Activated CD4-positive, alpha-beta T cell treated with anti-CD3 and anti-CD28 coated beads, Interleukin-2, Interleukin-6, amounts not matched to agents 100 ng/mL and 50 ng/mL, durations not matched to agents 16 hours and 8 hours (primary cell): ENCODE results near the gene ZCWPW1.
"Not testable (repeated sequence)": the region's sequence is repeated elsewhere in the genome, so short reads cannot be mapped to it uniquely, and the experiment has no call there.

ENCODE experiments used
- DNase-seq: peaks from one replicate; pipeline ENCODE4 v3.0.0-alpha.2; 2020

ZCWPW1 gene

DNA sequence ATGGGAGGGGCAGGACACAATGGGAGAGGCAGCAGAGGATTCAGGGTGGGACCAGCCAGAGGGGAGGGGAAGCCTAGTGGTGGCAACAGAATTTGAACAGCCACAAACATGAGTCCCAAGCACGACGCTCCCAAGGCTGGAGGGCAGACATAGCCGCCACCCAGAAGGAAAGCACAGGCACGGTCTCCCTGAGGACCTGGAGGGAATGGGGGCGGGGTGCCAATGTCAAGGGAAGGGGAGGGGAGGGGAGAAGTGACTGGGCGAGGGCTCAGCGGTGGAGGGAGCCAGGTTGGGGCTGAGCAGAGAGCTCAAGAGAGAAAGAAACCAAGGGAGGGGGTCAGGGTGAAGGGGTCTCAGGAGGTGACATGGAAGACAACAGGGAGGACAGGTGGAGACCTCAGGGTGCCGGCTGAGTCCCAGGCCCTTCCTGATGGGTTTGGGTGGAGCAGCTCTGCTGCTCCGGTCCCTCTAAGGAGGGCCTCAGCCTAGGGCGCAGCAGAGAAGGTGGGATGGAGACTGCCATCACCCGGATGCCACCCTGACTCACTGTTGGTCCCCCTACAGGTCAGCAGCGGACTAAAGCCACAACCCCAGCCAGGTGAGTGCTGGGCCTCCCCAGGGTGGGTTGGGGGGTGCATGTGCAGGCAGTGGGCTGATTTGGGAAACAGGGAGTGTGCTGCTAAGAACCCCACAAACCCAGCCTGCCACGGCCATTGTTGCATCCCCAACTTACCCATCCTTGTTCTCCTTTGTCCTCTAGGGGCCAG, 31.0 kb downstream of the ZCWPW1 start:
- no peak for DNase-seq

DNA sequence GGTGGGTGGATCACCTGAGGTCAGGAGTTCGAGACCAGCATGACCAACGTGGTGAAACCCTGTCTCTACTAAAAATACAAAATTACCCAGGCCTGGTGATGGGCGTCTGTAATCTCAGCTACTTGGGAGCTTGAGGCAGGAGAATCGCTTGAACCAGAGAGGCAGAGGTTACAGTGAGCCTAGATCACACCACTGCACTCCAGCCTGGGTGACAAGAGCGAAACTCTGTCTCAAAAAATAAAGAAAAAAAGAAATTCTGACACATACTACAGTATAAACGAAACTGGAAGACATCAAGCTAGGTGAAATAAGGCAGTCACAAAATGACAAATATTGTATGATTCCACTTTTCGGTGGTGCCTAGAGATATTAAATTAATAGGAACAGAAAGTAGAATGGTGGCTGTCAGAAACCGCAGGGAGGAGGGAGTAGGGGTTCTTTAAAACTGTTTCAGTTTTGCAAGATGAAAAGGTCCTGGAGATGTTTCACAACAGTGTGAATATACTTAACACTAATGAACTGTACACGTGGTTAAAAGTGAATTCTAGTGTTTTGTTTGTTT, 32.0 kb downstream of the ZCWPW1 start:
- DNase-seq: peak; percentile 89

GRCh38 chr7:100394077-100394476, 34.4 kb downstream of the ZCWPW1 start:
- DNase-seq: no peak

- no peak for DNase-seq
Measured at GRCh38 chr7:100393233-100393905, 35.1 kb downstream of the ZCWPW1 start.

GRCh38 chr7:100390286-100391009, 38.1 kb downstream of the ZCWPW1 start:
- no peak for DNase-seq

DNA sequence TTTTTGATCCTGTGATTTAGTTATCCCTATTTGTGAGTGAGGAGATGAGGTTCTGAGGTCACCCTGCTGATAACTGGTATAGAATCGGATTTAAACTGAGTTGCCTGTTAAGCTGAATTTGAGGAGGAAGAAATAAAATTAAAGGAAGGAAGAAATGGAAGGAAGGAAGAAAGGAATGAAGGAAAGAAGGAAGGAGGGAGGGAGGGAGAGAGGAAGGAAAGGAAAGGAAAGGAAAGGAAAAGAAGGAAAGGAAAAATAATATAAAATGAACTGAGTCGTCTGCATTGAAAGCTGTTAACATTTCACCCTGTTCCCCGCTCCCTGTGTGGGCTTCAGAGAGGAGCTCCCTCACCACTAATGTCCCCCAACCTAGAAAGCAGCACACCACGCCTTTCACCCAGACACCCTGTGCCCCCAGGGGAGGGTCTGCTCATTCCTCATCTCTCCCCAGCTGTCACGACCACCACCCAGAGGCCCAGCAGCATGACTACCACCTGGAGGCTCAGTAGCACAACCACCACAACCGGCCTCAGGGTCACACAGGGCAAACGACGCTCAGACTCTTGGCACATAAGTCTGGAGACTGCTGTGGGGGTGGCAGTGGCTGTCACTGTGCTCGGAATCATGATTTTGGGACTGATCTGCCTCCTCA, 38.9 kb downstream of the ZCWPW1 start:
- no peak for DNase-seq

DNA sequence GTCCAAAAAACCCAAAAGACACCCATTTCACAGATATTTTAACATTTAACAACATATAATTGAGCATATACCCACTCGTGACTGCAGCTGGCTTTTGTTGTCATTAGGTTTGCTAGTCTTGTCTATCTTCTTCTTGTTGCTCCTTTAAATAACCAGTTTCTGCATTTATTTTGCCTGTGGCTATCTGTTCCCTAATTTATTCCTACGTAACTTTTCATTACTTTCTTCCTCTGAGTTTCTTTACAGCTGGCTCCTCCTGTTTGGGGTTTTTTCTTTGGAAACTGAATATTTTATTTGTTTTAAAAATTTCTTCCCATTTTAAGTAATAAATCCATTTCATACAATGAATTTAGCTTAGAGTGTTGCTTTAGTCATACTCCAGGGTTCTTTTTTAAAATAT, 40.8 kb downstream of the ZCWPW1 start:
- DNase-seq: no peak

- no peak for DNase-seq
Measured at GRCh38 chr7:100386940-100387339, 41.6 kb downstream of the ZCWPW1 start.

DNA sequence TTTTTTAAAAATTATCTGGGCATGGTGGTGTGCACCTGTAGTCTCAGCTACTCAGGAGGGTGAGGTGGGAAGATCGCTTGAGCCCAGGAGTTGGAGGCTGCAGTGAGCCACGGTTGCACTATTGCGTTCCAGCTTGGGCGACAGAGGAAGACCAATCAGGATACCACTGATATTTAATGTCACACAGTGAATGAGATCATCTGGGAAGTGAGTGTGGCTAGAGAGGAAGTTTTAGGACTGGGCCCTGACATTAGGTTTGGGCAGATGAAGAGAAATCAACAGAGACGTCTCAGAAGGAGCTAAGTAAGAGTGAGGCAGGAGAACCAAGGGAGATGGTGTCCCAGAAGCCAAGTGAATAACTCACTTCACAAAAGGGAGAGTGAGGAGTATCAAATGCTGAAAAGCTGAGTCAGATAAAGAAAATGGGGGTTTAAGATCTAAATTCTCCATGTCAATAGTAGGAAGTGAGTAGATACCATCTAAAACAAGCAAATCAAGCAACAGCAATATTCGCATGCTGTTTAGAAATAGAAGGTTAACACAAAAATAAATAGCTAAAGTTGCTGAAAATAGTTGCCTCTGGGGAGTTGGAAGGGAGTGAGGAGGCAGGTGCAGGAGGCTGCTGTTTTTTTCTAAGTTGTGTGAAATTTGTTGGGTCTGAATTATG, 43.7 kb downstream of the ZCWPW1 start:
- no peak for DNase-seq

- DNase-seq: not testable (repeated sequence)
Measured at GRCh38 chr7:100382234-100382853, 46.2 kb downstream of the ZCWPW1 start.

GRCh38 chr7:100381531-100382233, 46.8 kb downstream of the ZCWPW1 start:
- DNase-seq: not testable (repeated sequence)

DNA sequence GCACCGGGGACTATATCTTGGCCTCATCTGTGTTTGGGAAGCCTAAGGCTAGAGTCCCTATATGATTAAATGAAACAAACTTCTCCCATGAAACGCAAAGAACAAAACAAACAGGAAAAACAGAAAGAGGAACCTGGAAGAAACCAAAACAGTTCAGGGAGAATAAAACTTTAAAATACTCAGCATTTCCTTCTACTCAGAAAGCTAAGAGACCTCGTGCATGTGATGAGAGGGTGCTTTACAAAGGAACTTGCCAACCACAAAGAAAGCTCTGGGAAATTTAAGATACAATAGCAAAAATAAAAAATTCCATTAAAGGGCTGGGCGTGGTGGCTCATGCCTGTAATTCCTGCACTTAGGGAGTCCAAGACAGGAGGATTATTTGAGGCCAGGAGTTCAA, 48.3 kb downstream of the ZCWPW1 start:
- DNase-seq: no peak

DNA sequence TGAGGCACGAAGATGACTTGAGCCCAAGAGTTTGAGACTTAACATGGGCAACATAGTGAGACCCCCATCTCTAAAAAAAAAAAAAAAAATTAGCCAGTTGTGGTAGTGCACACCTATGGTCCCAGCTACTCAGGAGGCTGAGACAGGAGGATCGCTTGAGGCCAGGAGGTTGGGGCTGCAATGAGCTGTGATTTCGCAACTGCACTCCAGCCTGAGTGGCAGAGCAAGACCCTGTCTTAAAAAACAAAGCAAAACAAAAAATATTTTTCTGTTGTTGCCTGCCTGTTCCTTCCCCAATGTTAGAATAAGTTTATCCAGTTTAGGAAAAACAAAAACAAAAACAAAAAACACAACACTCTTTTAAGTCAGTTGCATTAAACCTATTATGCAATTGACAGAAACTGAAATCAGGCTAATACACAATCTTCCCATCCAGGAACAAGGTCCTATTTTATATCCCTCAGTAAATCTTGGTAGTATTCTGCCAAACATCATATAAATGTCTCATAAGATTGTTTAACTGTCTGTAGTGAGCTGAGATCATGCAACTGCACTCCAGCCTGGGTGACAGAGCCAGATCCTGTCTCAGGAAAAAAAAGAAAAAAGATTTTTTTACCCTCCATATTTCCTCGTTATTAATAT, 50.3 kb downstream of the ZCWPW1 start:
- DNase-seq: no peak

DNA sequence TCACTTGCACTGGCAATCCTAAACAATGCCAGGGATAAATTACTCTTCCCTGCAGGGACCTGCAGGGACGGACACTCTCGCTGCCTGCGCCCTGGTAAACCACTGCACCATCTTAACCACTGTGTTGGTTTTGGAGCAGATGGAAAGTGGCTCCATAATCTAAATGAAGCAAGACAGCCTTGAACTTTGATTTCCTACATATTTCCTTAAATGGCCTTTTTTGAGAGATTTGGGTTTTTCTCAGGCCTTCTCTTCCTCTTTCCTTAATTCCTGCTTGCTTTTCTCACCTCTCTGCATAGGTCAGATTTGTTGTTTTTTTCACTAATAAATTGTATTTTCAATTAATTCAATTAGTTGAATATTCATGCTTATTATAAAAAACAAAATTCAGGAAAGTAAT, 52.4 kb downstream of the ZCWPW1 start:
- no peak for DNase-seq

- DNase-seq: no peak
Measured at GRCh38 chr7:100374601-100375000, 53.9 kb downstream of the ZCWPW1 start.

DNA sequence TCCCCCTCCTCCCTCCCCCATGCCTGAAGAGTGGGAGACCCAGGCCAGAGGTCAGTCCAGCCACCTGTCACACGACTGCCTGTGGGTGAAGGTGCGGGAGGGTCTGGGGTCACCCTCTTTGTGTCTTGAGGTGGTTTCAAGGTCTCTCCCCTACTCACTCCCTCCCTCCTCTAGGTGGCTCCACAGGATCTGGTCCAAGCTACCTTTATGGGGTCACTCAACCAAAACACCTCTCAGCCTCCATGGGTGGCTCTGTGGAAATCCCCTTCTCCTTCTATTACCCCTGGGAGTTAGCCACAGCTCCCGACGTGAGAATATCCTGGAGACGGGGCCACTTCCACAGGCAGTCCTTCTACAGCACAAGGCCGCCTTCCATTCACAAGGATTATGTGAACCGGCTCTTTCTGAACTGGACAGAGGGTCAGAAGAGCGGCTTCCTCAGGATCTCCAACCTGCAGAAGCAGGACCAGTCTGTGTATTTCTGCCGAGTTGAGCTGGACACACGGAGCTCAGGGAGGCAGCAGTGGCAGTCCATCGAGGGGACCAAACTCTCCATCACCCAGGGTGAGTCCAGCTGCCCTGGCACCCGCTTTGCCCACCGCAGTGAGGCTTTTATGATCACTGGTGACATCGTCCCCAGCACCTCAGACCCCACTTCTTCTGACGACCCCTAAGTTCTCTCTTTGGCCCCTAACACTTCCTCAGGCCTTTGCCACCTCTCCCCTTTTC, 54.5 kb downstream of the ZCWPW1 start:
- DNase-seq: not testable (repeated sequence)

DNA sequence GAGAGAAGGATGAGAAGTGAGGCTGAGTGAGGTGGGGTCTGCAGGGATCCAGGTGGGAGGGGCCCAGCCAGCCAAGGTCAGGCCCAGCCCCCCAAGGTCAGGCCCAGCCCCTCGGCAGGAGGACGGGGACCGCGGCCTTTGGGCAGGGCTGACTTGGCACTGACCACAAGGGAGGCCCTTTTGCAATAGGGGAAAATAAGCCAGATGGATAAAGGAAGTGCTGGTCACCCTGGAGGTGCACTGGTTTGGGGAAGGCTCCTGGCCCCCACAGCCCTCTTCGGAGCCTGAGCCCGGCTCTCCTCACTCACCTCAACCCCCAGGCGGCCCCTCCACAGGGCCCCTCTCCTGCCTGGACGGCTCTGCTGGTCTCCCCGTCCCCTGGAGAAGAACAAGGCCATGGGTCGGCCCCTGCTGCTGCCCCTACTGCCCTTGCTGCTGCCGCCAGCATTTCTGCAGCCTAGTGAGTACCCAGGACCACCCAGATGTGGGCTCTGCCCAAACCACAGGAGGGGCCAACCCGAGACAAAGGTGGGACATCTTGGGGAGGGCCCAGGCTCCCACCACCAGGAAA, 55.2 kb downstream of the ZCWPW1 start, which contains the start of gene PILRA:
Gene PILRA, plus strand, starts transcription at position 227 of the 571 bp plus-strand sequence. Its CDS starts 170 bp downstream, at position 397.
- DNase-seq: no peak

GRCh38 chr7:100372694-100373093, 55.8 kb downstream of the ZCWPW1 start:
- no peak for DNase-seq

- DNase-seq: peak; percentile 38
Measured at GRCh38 chr7:100372256-100372655, 56.2 kb downstream of the ZCWPW1 start.
